HepG2 (cell line): Measurements from ENCODE around the gene RARRES1. TPM values are rescaled to one million over a fixed set of nuclear protein-coding genes. Genes with fewer than 3 reads are reported as not detected.

Experiments used
- ATAC-seq: fragments of 200-7000 bp; cut with Tn5 transposase; 3 replicates; pipeline ENCODE4 v1.9.1; 2020; ENCODE audit warnings: mild to moderate bottlenecking, moderate library complexity
- BruUV-seq: library from RNA; stranded (reverse); fragments of 400-500 nt; replicated peaks from 2 replicates; lab custom pipeline; 2021; lab: Mats Ljungman, UMichigan
- CTCF ChIA-PET: fragments of 300-600 bp; formaldehyde crosslinking; extraction: SDS; loops from one replicate; lab custom pipeline; 2021; ENCODE audit warnings: low total read pairs, inconsistent platforms, low intra/inter-chr PET ratio; lab: Yijun Ruan, JAX
- POLR2A ChIA-PET: fragments of 350-600 bp; sonication (Branson Sonifier 250); formaldehyde crosslinking; loops from one replicate; lab custom pipeline; 2020; ENCODE audit warnings: antibody characterized with exemption, inconsistent platforms; lab: Yijun Ruan, JAX
- DNase-seq: peaks from one replicate; pipeline ENCODE4 v3.0.0-alpha.2; 2015; ENCODE audit warnings: low spot score
- FAIRE-seq: peaks from 3 replicates; lab custom pipeline; 2011; peaks lifted over from hg19 to GRCh38; lab: Jason Lieb, UNC
- H2AFZ ChIP-seq: one replicate; pipeline ENCODE4 v1.6.1; 2011; ENCODE audit warnings: low read length, inconsistent platforms
- H3K27ac ChIP-seq: fragments of 300-600 bp; 3 replicates; pipeline ENCODE4 v1.8.0; 2011; ENCODE audit warnings: mixed run types, mild to moderate bottlenecking, mixed read lengths, low read length, inconsistent platforms; ENCODE audit not compliant: insufficient read depth; ENCODE audit errors: extremely low read length
- H3K27me3 ChIP-seq, 2 experiments: fragments of 200-600 bp in 1 of 2; 2 replicates in 1 of 2; 3 replicates in 1 of 2; pipeline versions ENCODE4 v1.6.0 to v1.8.0; 2011; ENCODE audit warnings: low read length in 2 of 2, mild to moderate bottlenecking in 2 of 2, moderate library complexity in 2 of 2, inconsistent platforms in 1 of 2; ENCODE audit not compliant: insufficient read depth in 2 of 2, control insufficient read depth in 1 of 2
- H3K36me3 ChIP-seq, 2 experiments: fragments of 200-600 bp in 1 of 2; replicated peaks in 1 of 2; 2 replicates in 1 of 2; 3 replicates in 1 of 2; pipeline versions ENCODE4 v1.5.1 to v1.8.0; 2011; ENCODE audit warnings: low read length in 2 of 2, inconsistent platforms in 1 of 2; ENCODE audit not compliant: insufficient read depth in 2 of 2, control insufficient read depth in 1 of 2
- H3K4me1 ChIP-seq: 2 replicates; pipeline ENCODE4 v1.5.1; 2012; ENCODE audit warnings: low read length, inconsistent platforms; ENCODE audit not compliant: insufficient read depth
- H3K4me2 ChIP-seq: 2 replicates; pipeline ENCODE4 v1.6.0; 2011; ENCODE audit warnings: low read depth, low read length, inconsistent platforms
- H3K4me3 ChIP-seq, 3 experiments: fragments of 200-600 bp in 1 of 3; sonication (generic), shearing (Covaris generic) in 1 of 3; replicated peaks in 1 of 3; 2 replicates each; pipeline ENCODE4 v1.5.1; 2011 to 2016; ENCODE audit warnings: low read length in 3 of 3, inconsistent platforms in 2 of 3, low read depth in 2 of 3, mild to moderate bottlenecking in 2 of 3, control low read depth in 1 of 3, mixed read lengths in 1 of 3; ENCODE audit not compliant: insufficient read depth in 1 of 3
- H3K79me2 ChIP-seq: one replicate; pipeline ENCODE4 v1.6.1; 2011; ENCODE audit warnings: low read length, inconsistent platforms; ENCODE audit not compliant: insufficient read depth
- H3K9ac ChIP-seq: 2 replicates; pipeline ENCODE4 v1.6.0; 2011; ENCODE audit warnings: mild to moderate bottlenecking, low read depth, low read length, inconsistent platforms; ENCODE audit not compliant: insufficient read depth
- H3K9me3 ChIP-seq: 2 replicates; pipeline ENCODE4 v1.5.1; 2012; ENCODE audit warnings: mild to moderate bottlenecking, low read length
- H4K20me1 ChIP-seq: 2 replicates; pipeline ENCODE4 v1.6.0; 2011; ENCODE audit warnings: inconsistent platforms, mild to moderate bottlenecking, low read length, moderate library complexity; ENCODE audit not compliant: insufficient read depth
- DMAP1 ChIP-seq: IDR thresholded peaks from 2 replicates; pipeline ENCODE4 v1.6.1; 2016
- EEA1 ChIP-seq: sonication (generic); formaldehyde crosslinking; IDR thresholded peaks from 2 replicates; pipeline ENCODE4 v1.5.1; 2020; ENCODE audit warnings: mild to moderate bottlenecking, missing genetic modification reagents, borderline replicate concordance
- ESRRA ChIP-seq: sonication (generic); formaldehyde crosslinking; IDR thresholded peaks from 2 replicates; pipeline ENCODE4 v1.5.1; 2020; ENCODE audit warnings: mild to moderate bottlenecking, low read depth, missing genetic modification reagents
- ZNF296 ChIP-seq: sonication (generic); formaldehyde crosslinking; conservative IDR thresholded peaks from 2 replicates; pipeline ENCODE4 v1.5.0; 2020; ENCODE audit warnings: mild to moderate bottlenecking, missing genetic modification reagents
- ZNF496 ChIP-seq: sonication (generic); formaldehyde crosslinking; IDR thresholded peaks from 2 replicates; pipeline ENCODE4 v1.8.1; 2023; ENCODE audit warnings: mild to moderate bottlenecking, moderate library complexity, missing genetic modification reagents; ENCODE audit not compliant: insufficient replicate concordance
- ZNF607 ChIP-seq: sonication (generic); formaldehyde crosslinking; IDR thresholded peaks from 2 replicates; pipeline ENCODE4 v1.5.1; 2020; ENCODE audit warnings: missing genetic modification reagents, mild to moderate bottlenecking, borderline replicate concordance
- ZNF703 ChIP-seq: sonication (generic); formaldehyde crosslinking; IDR thresholded peaks from 2 replicates; pipeline ENCODE4 v1.5.1; 2020; ENCODE audit warnings: missing genetic modification reagents, mild to moderate bottlenecking, moderate library complexity, borderline replicate concordance
- ZNF780A ChIP-seq: sonication (generic); formaldehyde crosslinking; IDR thresholded peaks from 2 replicates; pipeline ENCODE4 v1.8.0; 2022; ENCODE audit warnings: mild to moderate bottlenecking, missing genetic modification reagents, moderate library complexity
- WGBS: methylation state at CpG from one replicate; pipeline ENCODE4 v1.1.6; 2017; ENCODE audit warnings: low lambda C conversion rate; 5-methylcytosine and 5-hydroxymethylcytosine counted together
- in situ Hi-C: cut with HindIII; loops from 2 replicates; pipeline ENCODE4 v1.10.0; 2017; ENCODE audit warnings: low pct_unique_long_range_greater_than_20kb; ENCODE audit not compliant: extremely low pct_ligation_motif_present
- intact Hi-C: fragments of 100-400 bp; cut with micrococcal nuclease; formaldehyde crosslinking; loops from one replicate; pipeline ENCODE4 v1.10.0; 2022; ENCODE audit not compliant: unreplicated experiment
- polyA plus RNA-seq, 8 experiments: library from polyadenylated mRNA; depleted of rRNA in 3 of 8; stranded (reverse) in 7 of 8; unstranded in 1 of 8; fragments of >200 nt; fragmentation: Illumina TruSeq in 4 of 8; extraction: Trizol in 4 of 8; gene quantifications; 2 replicates each; pipeline versions ENCODE4 v1.2.1 to v1.2.3, GENCODE V29; 2011 to 2016; ENCODE audit warnings: low read depth in 4 of 8, missing spikeins in 1 of 8, mixed read lengths in 1 of 8; ENCODE audit not compliant: insufficient read depth in 1 of 8
- total RNA-seq, 5 experiments: library from RNA; depleted of rRNA; stranded (reverse); fragments of >200 nt; fragmentation: Illumina TruSeq; extraction: Trizol; gene quantifications; 2 replicates each; pipeline ENCODE4 v1.2.3, GENCODE V29; 2016; ENCODE audit warnings: low read depth in 1 of 5
- TF ChIP-seq, protein P1 (sequence below): IDR thresholded peaks from 2 replicates; pipeline ENCODE4 v1.6.1; 2016; ENCODE audit warnings: low read depth, missing genetic modification reagents, missing compliant biosample characterization
- TF ChIP-seq, protein P2 (sequence below): sonication (generic); formaldehyde crosslinking; IDR thresholded peaks from 2 replicates; pipeline ENCODE4 v1.4.0; 2020; ENCODE audit warnings: mild to moderate bottlenecking, missing genetic modification reagents
- TF ChIP-seq, protein P3 (sequence below): sonication (generic); formaldehyde crosslinking; IDR thresholded peaks from 2 replicates; pipeline ENCODE4 v1.4.0; 2020; ENCODE audit warnings: mild to moderate bottlenecking, missing genetic modification reagents
- TF ChIP-seq, protein P4 (sequence below): sonication (generic); formaldehyde crosslinking; IDR thresholded peaks from 2 replicates; pipeline ENCODE4 v1.5.0; 2020; ENCODE audit warnings: missing genetic modification reagents

RARRES1 gene
- total and polyA plus RNA-seq, 2 of the 13 experiments (the other 11 are each of a cell fraction or from before 2014, with no cell fraction given) = not detected

DNA sequence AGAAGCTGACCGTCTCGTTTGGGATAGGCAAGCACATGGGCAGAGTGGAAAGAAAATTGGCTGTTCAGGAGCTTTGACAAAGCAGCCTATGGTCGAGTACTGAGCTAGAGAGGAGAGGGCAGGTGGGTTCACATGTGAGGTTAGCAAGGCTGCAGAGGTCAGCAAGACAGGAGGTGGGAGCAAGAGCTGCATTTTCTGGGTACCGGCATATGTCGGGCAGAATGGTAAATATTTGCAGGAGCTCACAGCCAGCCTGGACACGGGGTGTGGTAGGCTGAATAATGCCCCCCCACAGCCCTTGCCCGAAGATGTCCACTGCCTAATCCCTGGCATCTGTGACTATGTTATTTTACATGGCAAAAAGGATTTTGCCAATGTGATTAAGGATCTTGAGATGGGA, 8.3 kb downstream of the RARRES1 start:
- in situ Hi-C loops = no loop called here
- BruUV-seq = no TSS peak
- no peaks in the 10 kb centered on the region for H3K79me2 ChIP-seq
- H3K36me3 ChIP-seq = 0 out of 5 replicates have a peak, but pooled peaks cover 0 to 4% of the 10 kb centered on the region in 2 experiments
- intact Hi-C loops = no loop called here
- no peak overlapping the region for H3K9ac ChIP-seq
- CTCF ChIA-PET = no interaction called here
- H3K27ac ChIP-seq = no peak overlapping the region
- no peaks in the 10 kb centered on the region for H4K20me1 ChIP-seq
- POLR2A ChIA-PET = no interaction called here
- FAIRE-seq (no peak), ATAC-seq (no peak), DNase-seq (no peak)
- no peak overlapping the region for H2AFZ ChIP-seq
- WGBS = 82% methylated on average over 7 of the region's 7 CpGs
- no peaks in the 10 kb centered on the region for H3K9me3 ChIP-seq
- no peak overlapping the region for H3K4me2 ChIP-seq
- no peak overlapping the region for H3K4me3 ChIP-seq
- H3K27me3 ChIP-seq = no peaks in the 10 kb centered on the region
- H3K4me1 ChIP-seq = peaks cover 30% of the 10 kb centered on the region
- no peak for TF ChIP-seq ZNF780A (CRISPR knock-in tag)
- TF ChIP-seq ZNF496 (CRISPR knock-in tag) = no peak
- TF ChIP-seq, protein P1, sequence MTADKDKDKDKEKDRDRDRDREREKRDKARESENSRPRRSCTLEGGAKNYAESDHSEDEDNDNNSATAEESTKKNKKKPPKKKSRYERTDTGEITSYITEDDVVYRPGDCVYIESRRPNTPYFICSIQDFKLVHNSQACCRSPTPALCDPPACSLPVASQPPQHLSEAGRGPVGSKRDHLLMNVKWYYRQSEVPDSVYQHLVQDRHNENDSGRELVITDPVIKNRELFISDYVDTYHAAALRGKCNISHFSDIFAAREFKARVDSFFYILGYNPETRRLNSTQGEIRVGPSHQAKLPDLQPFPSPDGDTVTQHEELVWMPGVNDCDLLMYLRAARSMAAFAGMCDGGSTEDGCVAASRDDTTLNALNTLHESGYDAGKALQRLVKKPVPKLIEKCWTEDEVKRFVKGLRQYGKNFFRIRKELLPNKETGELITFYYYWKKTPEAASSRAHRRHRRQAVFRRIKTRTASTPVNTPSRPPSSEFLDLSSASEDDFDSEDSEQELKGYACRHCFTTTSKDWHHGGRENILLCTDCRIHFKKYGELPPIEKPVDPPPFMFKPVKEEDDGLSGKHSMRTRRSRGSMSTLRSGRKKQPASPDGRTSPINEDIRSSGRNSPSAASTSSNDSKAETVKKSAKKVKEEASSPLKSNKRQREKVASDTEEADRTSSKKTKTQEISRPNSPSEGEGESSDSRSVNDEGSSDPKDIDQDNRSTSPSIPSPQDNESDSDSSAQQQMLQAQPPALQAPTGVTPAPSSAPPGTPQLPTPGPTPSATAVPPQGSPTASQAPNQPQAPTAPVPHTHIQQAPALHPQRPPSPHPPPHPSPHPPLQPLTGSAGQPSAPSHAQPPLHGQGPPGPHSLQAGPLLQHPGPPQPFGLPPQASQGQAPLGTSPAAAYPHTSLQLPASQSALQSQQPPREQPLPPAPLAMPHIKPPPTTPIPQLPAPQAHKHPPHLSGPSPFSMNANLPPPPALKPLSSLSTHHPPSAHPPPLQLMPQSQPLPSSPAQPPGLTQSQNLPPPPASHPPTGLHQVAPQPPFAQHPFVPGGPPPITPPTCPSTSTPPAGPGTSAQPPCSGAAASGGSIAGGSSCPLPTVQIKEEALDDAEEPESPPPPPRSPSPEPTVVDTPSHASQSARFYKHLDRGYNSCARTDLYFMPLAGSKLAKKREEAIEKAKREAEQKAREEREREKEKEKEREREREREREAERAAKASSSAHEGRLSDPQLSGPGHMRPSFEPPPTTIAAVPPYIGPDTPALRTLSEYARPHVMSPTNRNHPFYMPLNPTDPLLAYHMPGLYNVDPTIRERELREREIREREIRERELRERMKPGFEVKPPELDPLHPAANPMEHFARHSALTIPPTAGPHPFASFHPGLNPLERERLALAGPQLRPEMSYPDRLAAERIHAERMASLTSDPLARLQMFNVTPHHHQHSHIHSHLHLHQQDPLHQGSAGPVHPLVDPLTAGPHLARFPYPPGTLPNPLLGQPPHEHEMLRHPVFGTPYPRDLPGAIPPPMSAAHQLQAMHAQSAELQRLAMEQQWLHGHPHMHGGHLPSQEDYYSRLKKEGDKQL (CRISPR knock-in tag) = no peak
- TF ChIP-seq, protein P2, sequence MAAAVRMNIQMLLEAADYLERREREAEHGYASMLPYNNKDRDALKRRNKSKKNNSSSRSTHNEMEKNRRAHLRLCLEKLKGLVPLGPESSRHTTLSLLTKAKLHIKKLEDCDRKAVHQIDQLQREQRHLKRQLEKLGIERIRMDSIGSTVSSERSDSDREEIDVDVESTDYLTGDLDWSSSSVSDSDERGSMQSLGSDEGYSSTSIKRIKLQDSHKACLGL = no peak
- TF ChIP-seq, protein P3, sequence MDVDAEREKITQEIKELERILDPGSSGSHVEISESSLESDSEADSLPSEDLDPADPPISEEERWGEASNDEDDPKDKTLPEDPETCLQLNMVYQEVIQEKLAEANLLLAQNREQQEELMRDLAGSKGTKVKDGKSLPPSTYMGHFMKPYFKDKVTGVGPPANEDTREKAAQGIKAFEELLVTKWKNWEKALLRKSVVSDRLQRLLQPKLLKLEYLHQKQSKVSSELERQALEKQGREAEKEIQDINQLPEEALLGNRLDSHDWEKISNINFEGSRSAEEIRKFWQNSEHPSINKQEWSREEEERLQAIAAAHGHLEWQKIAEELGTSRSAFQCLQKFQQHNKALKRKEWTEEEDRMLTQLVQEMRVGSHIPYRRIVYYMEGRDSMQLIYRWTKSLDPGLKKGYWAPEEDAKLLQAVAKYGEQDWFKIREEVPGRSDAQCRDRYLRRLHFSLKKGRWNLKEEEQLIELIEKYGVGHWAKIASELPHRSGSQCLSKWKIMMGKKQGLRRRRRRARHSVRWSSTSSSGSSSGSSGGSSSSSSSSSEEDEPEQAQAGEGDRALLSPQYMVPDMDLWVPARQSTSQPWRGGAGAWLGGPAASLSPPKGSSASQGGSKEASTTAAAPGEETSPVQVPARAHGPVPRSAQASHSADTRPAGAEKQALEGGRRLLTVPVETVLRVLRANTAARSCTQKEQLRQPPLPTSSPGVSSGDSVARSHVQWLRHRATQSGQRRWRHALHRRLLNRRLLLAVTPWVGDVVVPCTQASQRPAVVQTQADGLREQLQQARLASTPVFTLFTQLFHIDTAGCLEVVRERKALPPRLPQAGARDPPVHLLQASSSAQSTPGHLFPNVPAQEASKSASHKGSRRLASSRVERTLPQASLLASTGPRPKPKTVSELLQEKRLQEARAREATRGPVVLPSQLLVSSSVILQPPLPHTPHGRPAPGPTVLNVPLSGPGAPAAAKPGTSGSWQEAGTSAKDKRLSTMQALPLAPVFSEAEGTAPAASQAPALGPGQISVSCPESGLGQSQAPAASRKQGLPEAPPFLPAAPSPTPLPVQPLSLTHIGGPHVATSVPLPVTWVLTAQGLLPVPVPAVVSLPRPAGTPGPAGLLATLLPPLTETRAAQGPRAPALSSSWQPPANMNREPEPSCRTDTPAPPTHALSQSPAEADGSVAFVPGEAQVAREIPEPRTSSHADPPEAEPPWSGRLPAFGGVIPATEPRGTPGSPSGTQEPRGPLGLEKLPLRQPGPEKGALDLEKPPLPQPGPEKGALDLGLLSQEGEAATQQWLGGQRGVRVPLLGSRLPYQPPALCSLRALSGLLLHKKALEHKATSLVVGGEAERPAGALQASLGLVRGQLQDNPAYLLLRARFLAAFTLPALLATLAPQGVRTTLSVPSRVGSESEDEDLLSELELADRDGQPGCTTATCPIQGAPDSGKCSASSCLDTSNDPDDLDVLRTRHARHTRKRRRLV = no peak
- no peak for TF ChIP-seq ZNF607 (CRISPR knock-in tag)
- TF ChIP-seq ZNF296 = no peak
- no peak for TF ChIP-seq EEA1 (CRISPR knock-in tag)
- no peak for TF ChIP-seq ZNF703
- TF ChIP-seq DMAP1 (CRISPR knock-in tag) = no peak
- TF ChIP-seq, protein P4, sequence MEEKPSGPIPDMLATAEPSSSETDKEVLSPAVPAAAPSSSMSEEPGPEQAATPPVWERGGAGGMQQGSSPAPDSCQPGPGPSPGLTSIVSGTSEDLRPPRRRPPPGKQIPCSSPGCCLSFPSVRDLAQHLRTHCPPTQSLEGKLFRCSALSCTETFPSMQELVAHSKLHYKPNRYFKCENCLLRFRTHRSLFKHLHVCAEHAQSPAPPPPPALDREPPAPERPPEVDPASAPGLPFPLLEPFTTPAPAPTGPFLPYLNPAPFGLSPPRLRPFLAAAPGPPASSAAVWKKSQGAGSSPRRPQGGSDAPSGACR (CRISPR knock-in tag) = no peak
- no peak for TF ChIP-seq ESRRA (CRISPR knock-in tag)
